ENCODE data around the gene PHLDB3. TPM values are rescaled to one million over a fixed set of nuclear protein-coding genes. Genes with fewer than 3 reads are reported as not detected.

The PHLDB3 gene
- total RNA-seq, 2 donors from 2014 or later, result 7.7 to 13.5 TPM

- H3K27me3 Mint-ChIP-seq (ENCODE audit: insufficient read depth), result no peaks in the 10 kb centered on the region
- no peak overlapping the region for H3K27ac Mint-ChIP-seq
- no peak overlapping the region for H3K27ac ChIP-seq (ENCODE audit: low read depth, low read length)
- H3K36me3 Mint-ChIP-seq (ENCODE audit: low read depth), result no peaks in the 10 kb centered on the region
- no peak overlapping the region for H3K9ac ChIP-seq (ENCODE audit: extremely low read depth, low read length, poor library complexity, severe bottlenecking)
- H3K4me1 ChIP-seq (ENCODE audit: control insufficient read depth, insufficient read depth, low read length), result no peaks in the 10 kb centered on the region
- no peak overlapping the region for H3K4me3 Mint-ChIP-seq
- H3K4me1 Mint-ChIP-seq, result no peaks in the 10 kb centered on the region
- no peaks in the 10 kb centered on the region for H3K9me3 Mint-ChIP-seq
- no peak overlapping the region for H3K4me3 ChIP-seq (ENCODE audit: low read length)
- no peak for DNase-seq
- H3K27me3 ChIP-seq (ENCODE audit: control insufficient read depth, insufficient read depth, low read length, poor library complexity, severe bottlenecking), result no peaks in the 10 kb centered on the region
- no peaks in the 10 kb centered on the region for H3K9me3 ChIP-seq (ENCODE audit: control insufficient read depth, low read length)
- 92 to 93% methylated on average over 3 to 4 of the region's 5 CpGs for WGBS, 2 experiments (ENCODE audit: insufficient coverage in 1 of 2, insufficient read length in 1 of 2)
- no peak for TF ChIP-seq CTCF (conservative IDR thresholded peaks at IDR 0.05)
- H3K36me3 ChIP-seq (ENCODE audit: control insufficient read depth, insufficient read depth, low read length), result no peaks in the 10 kb centered on the region
Measured at GRCh38 chr19:43489310-43489709, 15.2 kb downstream of the PHLDB3 start.

- Histone ChIP-seq H3K9ac (ENCODE audit: extremely low read depth, low read length, poor library complexity, severe bottlenecking) (no peak overlapping the region), H3K27me3 (ENCODE audit: control insufficient read depth, insufficient read depth, low read length, poor library complexity, severe bottlenecking) (no peaks in the 10 kb centered on the region), H3K4me1 (ENCODE audit: control insufficient read depth, insufficient read depth, low read length) (no peaks in the 10 kb centered on the region), H3K4me3 (ENCODE audit: low read length) (no peak overlapping the region), H3K27ac (ENCODE audit: low read depth, low read length) (no peak overlapping the region), H3K36me3 (ENCODE audit: control insufficient read depth, insufficient read depth, low read length) (no peaks in the 10 kb centered on the region), H3K9me3 (ENCODE audit: control insufficient read depth, low read length) (no peaks in the 10 kb centered on the region)
- TF ChIP-seq CTCF (conservative IDR thresholded peaks at IDR 0.05), result no peak
- whole genome bisulfite sequencing, 2 experiments (ENCODE audit: insufficient coverage in 1 of 2, insufficient read length in 1 of 2), result 78 to 80% methylated on average over 7 to 8 of the region's 8 CpGs
- Mint-ChIP-seq H3K36me3 (ENCODE audit: low read depth) (no peaks in the 10 kb centered on the region), H3K4me1 (no peaks in the 10 kb centered on the region), H3K27ac (no peak overlapping the region), H3K9me3 (no peaks in the 10 kb centered on the region), H3K4me3 (no peak overlapping the region), H3K27me3 (ENCODE audit: insufficient read depth) (no peaks in the 10 kb centered on the region)
- DNase-seq, result no peak
Measured at GRCh38 chr19:43488179-43488578, 16.4 kb downstream of the PHLDB3 start.

- H3K9me3 ChIP-seq (ENCODE audit: control insufficient read depth, low read length), result no peaks in the 10 kb centered on the region
- WGBS, 2 experiments (ENCODE audit: insufficient coverage in 1 of 2, insufficient read length in 1 of 2), result 90 to 93% methylated on average over 2 to 7 of the region's 7 CpGs
- H3K27me3 ChIP-seq (ENCODE audit: control insufficient read depth, insufficient read depth, low read length, poor library complexity, severe bottlenecking), result no peaks in the 10 kb centered on the region
- no peaks in the 10 kb centered on the region for H3K36me3 Mint-ChIP-seq (ENCODE audit: low read depth)
- no peak overlapping the region for H3K27ac Mint-ChIP-seq
- H3K4me3 ChIP-seq (ENCODE audit: low read length), result no peak overlapping the region
- no peak overlapping the region for H3K9ac ChIP-seq (ENCODE audit: extremely low read depth, low read length, poor library complexity, severe bottlenecking)
- H3K36me3 ChIP-seq (ENCODE audit: control insufficient read depth, insufficient read depth, low read length), result no peaks in the 10 kb centered on the region
- no peak for TF ChIP-seq CTCF (conservative IDR thresholded peaks at IDR 0.05)
- no peak overlapping the region for H3K4me3 Mint-ChIP-seq
- no peak overlapping the region for H3K27ac ChIP-seq (ENCODE audit: low read depth, low read length)
- no peaks in the 10 kb centered on the region for H3K4me1 ChIP-seq (ENCODE audit: control insufficient read depth, insufficient read depth, low read length)
- H3K9me3 Mint-ChIP-seq, result no peaks in the 10 kb centered on the region
- no peaks in the 10 kb centered on the region for H3K27me3 Mint-ChIP-seq (ENCODE audit: insufficient read depth)
- H3K4me1 Mint-ChIP-seq, result peaks cover 5% of the 10 kb centered on the region
- no peak for DNase-seq
Measured at GRCh38 chr19:43486412-43486811, 18.1 kb downstream of the PHLDB3 start.

Data from endodermal cell (in vitro differentiated cells).